Fibroblast of pulmonary artery (primary cell): ENCODE data around the gene IQGAP2.

Experiments used
- DNase-seq: peaks from one replicate; pipeline ENCODE4 v3.0.0-alpha.2; 2010; ENCODE audit warnings: low read depth
- H3K4me3 ChIP-seq: replicated peaks from 2 replicates; pipeline ENCODE4 v1.5.1; 2011; ENCODE audit warnings: low read depth, mild to moderate bottlenecking, control low read depth, low read length, moderate library complexity
- CTCF ChIP-seq: IDR thresholded peaks from 2 replicates; pipeline ENCODE4 v1.5.1; 2011; ENCODE audit warnings: mild to moderate bottlenecking, control low read depth, low read length, inconsistent platforms; ENCODE audit errors: missing control alignments

IQGAP2 gene

DNA sequence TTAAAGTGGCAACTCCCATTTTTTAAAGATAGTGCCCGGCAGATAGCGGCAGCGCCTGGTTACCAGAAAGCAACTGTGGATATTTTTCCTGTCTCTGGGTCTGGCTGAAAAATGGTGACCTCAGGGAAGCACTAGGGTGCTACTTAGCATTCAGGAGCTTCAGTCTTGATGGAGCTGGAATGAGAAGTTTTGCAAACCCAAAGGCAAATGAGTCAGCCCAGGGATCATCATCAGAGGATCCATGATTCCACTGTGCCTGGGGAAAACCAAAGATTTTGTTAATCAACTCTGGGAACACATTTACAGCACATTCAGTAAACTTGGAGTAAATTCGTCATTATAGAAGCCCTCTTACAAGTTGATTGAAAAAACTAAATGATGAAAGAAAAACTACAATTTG is 339.5 kb downstream of the IQGAP2 start:
- H3K4me3 ChIP-seq, result no peak overlapping the region
- no peak for TF ChIP-seq CTCF
- peak; percentile 51 for DNase-seq

DNA sequence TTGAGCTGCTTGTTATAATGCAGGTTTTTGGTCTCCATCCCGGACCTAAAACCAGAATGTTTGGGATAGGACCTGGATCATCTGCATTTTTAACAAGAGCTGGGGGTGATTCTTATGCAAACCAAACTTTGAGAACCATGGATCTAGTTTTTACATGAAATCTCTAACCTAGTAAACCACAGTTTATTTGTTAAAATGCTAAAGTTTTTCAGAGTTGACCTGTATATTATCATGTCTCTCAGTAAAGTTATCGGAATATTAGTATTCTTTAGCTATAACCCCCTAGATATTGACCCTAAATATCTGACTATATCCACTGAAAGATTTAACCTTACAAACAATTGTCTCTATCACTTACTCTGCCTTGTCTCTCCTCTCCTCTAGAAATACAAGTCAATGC is 341.5 kb downstream of the IQGAP2 start:
- TF ChIP-seq CTCF, result no peak
- no peak for DNase-seq
- H3K4me3 ChIP-seq, result no peak overlapping the region

GRCh38 chr5:76745670-76746069 is 342.6 kb downstream of the IQGAP2 start:
- H3K4me3 ChIP-seq, result no peak overlapping the region
- no peak for TF ChIP-seq CTCF
- DNase-seq, result no peak

- no peak overlapping the region for H3K4me3 ChIP-seq
- peak; percentile 8 for TF ChIP-seq CTCF
- DNase-seq, result no peak
These were observed 343.6 kb downstream of the IQGAP2 start for GRCh38 chr5:76746677-76747076.

- DNase-seq, result no peak
- no peak for TF ChIP-seq CTCF
These were observed 344.6 kb downstream of the IQGAP2 start for GRCh38 chr5:76747706-76748105.

DNA sequence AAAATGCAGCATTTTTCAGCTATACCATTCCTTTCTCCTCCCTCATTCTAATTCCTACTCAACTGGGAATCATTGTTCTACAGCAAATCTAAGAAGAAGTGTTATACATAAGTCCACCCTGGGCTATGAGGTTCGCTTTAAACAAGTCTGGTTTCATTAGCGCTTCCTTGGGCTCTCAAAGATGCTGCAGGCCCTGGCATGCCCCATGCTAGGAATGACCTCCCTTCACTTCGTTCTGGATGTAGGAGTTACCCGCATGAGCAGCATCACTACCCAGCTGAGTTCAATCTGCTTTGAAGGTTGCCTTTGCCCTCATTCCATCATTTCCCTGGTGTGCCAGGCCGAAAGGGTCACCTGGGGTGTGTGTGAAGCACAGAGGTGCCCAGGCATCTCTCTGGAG is 348.2 kb downstream of the IQGAP2 start:
- TF ChIP-seq CTCF, result no peak
- DNase-seq, result no peak
- H3K4me3 ChIP-seq, result no peak overlapping the region

More at GRCh38 chr5:76747706-76748105, 344.6 kb downstream of the IQGAP2 start:
- H3K4me3 ChIP-seq, result no peak overlapping the region

DNA sequence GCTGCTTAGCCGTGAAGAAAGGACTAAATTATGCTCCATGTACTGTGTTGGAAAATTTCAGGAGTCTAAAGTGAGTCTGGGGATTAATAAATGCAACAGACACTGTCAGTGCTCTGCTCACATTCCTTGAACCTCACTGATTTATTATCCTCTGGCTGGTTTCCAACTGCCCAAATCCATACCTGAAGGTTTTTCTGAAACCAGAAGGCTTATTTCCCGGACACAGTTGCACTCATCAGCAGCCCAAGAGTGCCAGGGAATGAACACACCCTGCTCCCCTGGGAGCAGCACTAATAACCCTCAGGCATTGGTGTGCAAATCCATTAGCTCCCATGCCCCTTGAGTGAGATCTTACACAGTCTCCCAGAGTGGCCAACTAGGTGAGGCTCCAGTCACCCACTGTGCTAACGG is 351.6 kb downstream of the IQGAP2 start:
- DNase-seq, result no peak
- no peak overlapping the region for H3K4me3 ChIP-seq
- no peak for TF ChIP-seq CTCF
